Measurements from ENCODE around the gene VAMP4. TPM values are rescaled to one million over a fixed set of nuclear protein-coding genes. Genes with fewer than 3 reads are reported as not detected.

The VAMP4 gene, protein sequence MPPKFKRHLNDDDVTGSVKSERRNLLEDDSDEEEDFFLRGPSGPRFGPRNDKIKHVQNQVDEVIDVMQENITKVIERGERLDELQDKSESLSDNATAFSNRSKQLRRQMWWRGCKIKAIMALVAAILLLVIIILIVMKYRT
- total RNA-seq (2021; ENCODE audit: unreplicated experiment) (9.3 TPM), Bru-seq, nascent RNA (percentile 61 among the genes with signal in this experiment), BruChase-seq, experiment 1, labeled RNA remaining after a 2-hour chase (percentile 57 among the genes with signal in this experiment), BruChase-seq, experiment 2, labeled RNA remaining after a 6-hour chase (percentile 62 among the genes with signal in this experiment)
- polyA plus RNA-seq (2012; ENCODE audit: insufficient read length): 6.9 TPM
- long read RNA-seq, full-length matches to known transcripts: 13 of 25 reads
- long read RNA-seq, partial matches to known transcripts: 3 of 25 reads
- long read RNA-seq, other reads (novel, unspliced or antisense): 9 of 25 reads

DNA sequence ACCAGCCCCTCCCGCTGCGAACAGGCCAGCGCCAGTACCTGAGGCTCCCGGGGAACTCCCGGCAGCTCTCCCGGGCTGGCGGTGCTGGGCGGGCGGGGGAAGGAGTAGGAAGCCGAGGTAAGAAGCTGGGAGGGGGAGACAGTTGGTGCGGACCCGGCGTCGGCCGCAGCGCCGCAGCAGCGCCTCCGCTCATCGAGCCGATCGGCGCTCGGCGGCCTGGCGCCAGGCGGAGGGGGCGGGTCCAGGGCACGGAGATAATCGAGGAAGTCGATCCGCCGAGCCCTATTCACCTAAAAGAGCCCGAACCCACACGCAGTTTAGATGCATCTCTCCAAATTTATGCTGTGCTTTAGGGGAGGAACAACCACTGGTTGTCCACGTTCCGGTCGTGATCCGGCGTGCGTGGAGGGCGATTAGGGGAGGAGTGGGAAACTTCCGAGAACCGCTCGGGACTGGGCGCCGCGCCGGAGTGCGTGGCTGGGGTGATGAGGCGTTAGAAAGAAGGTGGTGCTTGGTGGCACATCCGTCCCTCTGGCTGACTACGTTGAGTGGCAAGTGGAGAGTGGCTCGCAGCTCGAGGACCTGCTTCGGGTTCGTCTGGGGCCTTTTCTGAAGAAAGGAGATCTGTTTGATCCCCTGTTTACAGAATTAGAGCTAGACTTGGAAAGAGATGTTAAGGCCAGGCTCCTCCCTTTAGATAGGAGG is at the start of gene VAMP4:
Gene VAMP4 (minus strand): TSS at position 194 of the 705 bp plus-strand sequence. CDS start 3,651 bp downstream, outside the sequence.
- peak; percentile 43 for DNase-seq (ENCODE audit: low read depth, low spot score)
- CTCF ChIA-PET: interaction anchor here (0.7 kb wide), 1 partner anchor 8 kb away, joined by 4 read pairs; no protein-coding TSS in a partner anchor

DNA sequence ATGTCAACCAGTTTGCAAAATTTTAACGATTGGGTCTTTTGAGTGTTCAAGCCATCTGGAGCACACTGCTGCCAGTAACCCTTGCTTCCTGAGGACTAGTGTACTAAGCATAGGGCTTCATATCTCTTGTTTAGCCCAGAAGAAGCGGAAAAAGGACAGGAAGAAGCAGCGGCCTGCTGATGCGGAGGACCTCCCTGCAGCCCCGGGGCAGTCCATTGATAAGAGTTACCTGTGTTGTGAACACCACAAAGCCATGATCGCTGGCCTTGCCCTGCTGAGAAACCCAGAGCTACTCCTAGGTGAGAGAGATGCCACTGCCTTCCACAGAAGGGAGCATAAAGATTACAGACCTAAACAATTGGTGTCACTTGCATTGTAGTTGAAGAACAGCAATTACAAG is 48.5 kb upstream of the VAMP4 start:
- no peak overlapping the region for H3K27ac ChIP-seq (ENCODE audit: low read length)
- no TSS peak for BruUV-seq (replicated peaks)
- ATAC-seq: no peak
- TF ChIP-seq TCF7L2 (IDR thresholded peaks at IDR 0.05; ENCODE audit: low read depth, low read length): no peak
- no peak for TF ChIP-seq SIN3A (IDR thresholded peaks at IDR 0.05; ENCODE audit: borderline replicate concordance, insufficient read depth, low read depth, low read length)
- TF ChIP-seq, protein P1, sequence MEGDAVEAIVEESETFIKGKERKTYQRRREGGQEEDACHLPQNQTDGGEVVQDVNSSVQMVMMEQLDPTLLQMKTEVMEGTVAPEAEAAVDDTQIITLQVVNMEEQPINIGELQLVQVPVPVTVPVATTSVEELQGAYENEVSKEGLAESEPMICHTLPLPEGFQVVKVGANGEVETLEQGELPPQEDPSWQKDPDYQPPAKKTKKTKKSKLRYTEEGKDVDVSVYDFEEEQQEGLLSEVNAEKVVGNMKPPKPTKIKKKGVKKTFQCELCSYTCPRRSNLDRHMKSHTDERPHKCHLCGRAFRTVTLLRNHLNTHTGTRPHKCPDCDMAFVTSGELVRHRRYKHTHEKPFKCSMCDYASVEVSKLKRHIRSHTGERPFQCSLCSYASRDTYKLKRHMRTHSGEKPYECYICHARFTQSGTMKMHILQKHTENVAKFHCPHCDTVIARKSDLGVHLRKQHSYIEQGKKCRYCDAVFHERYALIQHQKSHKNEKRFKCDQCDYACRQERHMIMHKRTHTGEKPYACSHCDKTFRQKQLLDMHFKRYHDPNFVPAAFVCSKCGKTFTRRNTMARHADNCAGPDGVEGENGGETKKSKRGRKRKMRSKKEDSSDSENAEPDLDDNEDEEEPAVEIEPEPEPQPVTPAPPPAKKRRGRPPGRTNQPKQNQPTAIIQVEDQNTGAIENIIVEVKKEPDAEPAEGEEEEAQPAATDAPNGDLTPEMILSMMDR (IDR thresholded peaks at IDR 0.05): no peak
- TF ChIP-seq, protein P2, sequence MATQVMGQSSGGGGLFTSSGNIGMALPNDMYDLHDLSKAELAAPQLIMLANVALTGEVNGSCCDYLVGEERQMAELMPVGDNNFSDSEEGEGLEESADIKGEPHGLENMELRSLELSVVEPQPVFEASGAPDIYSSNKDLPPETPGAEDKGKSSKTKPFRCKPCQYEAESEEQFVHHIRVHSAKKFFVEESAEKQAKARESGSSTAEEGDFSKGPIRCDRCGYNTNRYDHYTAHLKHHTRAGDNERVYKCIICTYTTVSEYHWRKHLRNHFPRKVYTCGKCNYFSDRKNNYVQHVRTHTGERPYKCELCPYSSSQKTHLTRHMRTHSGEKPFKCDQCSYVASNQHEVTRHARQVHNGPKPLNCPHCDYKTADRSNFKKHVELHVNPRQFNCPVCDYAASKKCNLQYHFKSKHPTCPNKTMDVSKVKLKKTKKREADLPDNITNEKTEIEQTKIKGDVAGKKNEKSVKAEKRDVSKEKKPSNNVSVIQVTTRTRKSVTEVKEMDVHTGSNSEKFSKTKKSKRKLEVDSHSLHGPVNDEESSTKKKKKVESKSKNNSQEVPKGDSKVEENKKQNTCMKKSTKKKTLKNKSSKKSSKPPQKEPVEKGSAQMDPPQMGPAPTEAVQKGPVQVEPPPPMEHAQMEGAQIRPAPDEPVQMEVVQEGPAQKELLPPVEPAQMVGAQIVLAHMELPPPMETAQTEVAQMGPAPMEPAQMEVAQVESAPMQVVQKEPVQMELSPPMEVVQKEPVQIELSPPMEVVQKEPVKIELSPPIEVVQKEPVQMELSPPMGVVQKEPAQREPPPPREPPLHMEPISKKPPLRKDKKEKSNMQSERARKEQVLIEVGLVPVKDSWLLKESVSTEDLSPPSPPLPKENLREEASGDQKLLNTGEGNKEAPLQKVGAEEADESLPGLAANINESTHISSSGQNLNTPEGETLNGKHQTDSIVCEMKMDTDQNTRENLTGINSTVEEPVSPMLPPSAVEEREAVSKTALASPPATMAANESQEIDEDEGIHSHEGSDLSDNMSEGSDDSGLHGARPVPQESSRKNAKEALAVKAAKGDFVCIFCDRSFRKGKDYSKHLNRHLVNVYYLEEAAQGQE (IDR thresholded peaks at IDR 0.05; ENCODE audit: insufficient read depth in 1 of 2, low read depth in 2 of 2, low read length in 1 of 2): no peak
- TF ChIP-seq POLR2AphosphoS5 (IDR thresholded peaks at IDR 0.05; ENCODE audit: low read depth, low read length): no peak
- no peaks in the 10 kb centered on the region for H3K4me1 ChIP-seq (ENCODE audit: control insufficient read depth, insufficient read depth, low read length)
- CTCF ChIA-PET: no interaction called here
- no peak for DNase-seq (ENCODE audit: low read depth, low spot score)
- no peak overlapping the region for H3K4me3 ChIP-seq (ENCODE audit: low read depth in 2 of 2, low read length in 2 of 2)
- POLR2A ChIA-PET: no interaction called here
- intact Hi-C loops (cut with micrococcal nuclease; ENCODE audit: unreplicated experiment): no loop called here
- no peaks in the 10 kb centered on the region for H3K27me3 ChIP-seq (ENCODE audit: control insufficient read depth, insufficient read depth, low read length)
- in situ Hi-C loops (cut with HindIII; ENCODE audit: low pct_unique_long_range_greater_than_20kb, low sequenced_read_pairs): no loop called here
- peaks cover 34% of the 10 kb centered on the region for H3K36me3 ChIP-seq (ENCODE audit: control insufficient read depth, insufficient read depth, low read length)
- no peaks in the 10 kb centered on the region for H3K9me3 ChIP-seq (ENCODE audit: control insufficient read depth, insufficient read depth, low read depth, low read length)

More for the DNA sequence above, at the start of gene VAMP4:
- no peaks in the 10 kb centered on the region for H3K9me3 ChIP-seq (ENCODE audit: control insufficient read depth, insufficient read depth, low read depth, low read length)
- POLR2A ChIA-PET: interaction anchor here (0.6 to 1.1 kb wide), 2 partner anchors 84 to 94 kb away, joined by 6 to 7 read pairs; no protein-coding TSS in a partner anchor
- in situ Hi-C loops (cut with HindIII; ENCODE audit: low pct_unique_long_range_greater_than_20kb, low sequenced_read_pairs): no loop called here
- no peaks in the 10 kb centered on the region; the same call in 1 of the 2 replicates for H3K36me3 ChIP-seq (ENCODE audit: control insufficient read depth, insufficient read depth, low read length)
- no peaks in the 10 kb centered on the region for H3K27me3 ChIP-seq (ENCODE audit: control insufficient read depth, insufficient read depth, low read length)
- H3K27ac ChIP-seq (ENCODE audit: low read length): peak within 1 kb of the TSS; percentile 85
- TF ChIP-seq, protein P2 (IDR thresholded peaks at IDR 0.05; ENCODE audit: insufficient read depth in 1 of 2, low read depth in 2 of 2, low read length in 1 of 2): no peak
- no peak; the same call in 1 of the 2 replicates for TF ChIP-seq SIN3A (IDR thresholded peaks at IDR 0.05; ENCODE audit: borderline replicate concordance, insufficient read depth, low read depth, low read length)
- 0 out of 2 replicates have a peak, but pooled peaks have one; percentile 23 for TF ChIP-seq TCF7L2 (IDR thresholded peaks at IDR 0.05; ENCODE audit: low read depth, low read length)
- TF ChIP-seq, protein P1 (IDR thresholded peaks at IDR 0.05): no peak
- TF ChIP-seq POLR2AphosphoS5 (IDR thresholded peaks at IDR 0.05; ENCODE audit: low read depth, low read length): peak; percentile 92
- ATAC-seq: peak; percentile 98
- H3K4me3 ChIP-seq (ENCODE audit: low read depth in 2 of 2, low read length in 2 of 2): peak within 1 kb of the TSS; percentile 91 to 96
- intact Hi-C loops (cut with micrococcal nuclease; ENCODE audit: unreplicated experiment): no loop called here
- no TSS peak for BruUV-seq (replicated peaks)
- peaks cover 17% of the 10 kb centered on the region for H3K4me1 ChIP-seq (ENCODE audit: control insufficient read depth, insufficient read depth, low read length)
